Measurements from ENCODE around the gene ANKS1A. TPM values are rescaled to one million over a fixed set of nuclear protein-coding genes. Genes with fewer than 3 reads are reported as not detected.

The ANKS1A gene
- total RNA-seq, 1 donor from 2014 or later: 10.2 TPM

GRCh38 chr6:35019171-35019570, 130.1 kb downstream of the ANKS1A start:
- no peak for DNase-seq (ENCODE audit: low read depth, low spot score)

- DNase-seq (ENCODE audit: low read depth, low spot score): no peak
Observed at GRCh38 chr6:35019831-35020230, 130.8 kb downstream of the ANKS1A start.

- DNase-seq (ENCODE audit: low read depth, low spot score): no peak
Observed at GRCh38 chr6:35021004-35021403, 131.9 kb downstream of the ANKS1A start.

- no peak for DNase-seq (ENCODE audit: low read depth, low spot score)
Observed at GRCh38 chr6:35023091-35024000, 134.3 kb downstream of the ANKS1A start.

- peak; percentile 79 for DNase-seq (ENCODE audit: low read depth, low spot score)
Observed at GRCh38 chr6:35024551-35025054, 135.5 kb downstream of the ANKS1A start.

- DNase-seq (ENCODE audit: low read depth, low spot score): no peak
Observed at GRCh38 chr6:35025232-35026188, 136.5 kb downstream of the ANKS1A start.

GRCh38 chr6:35026434-35027222, 137.6 kb downstream of the ANKS1A start:
- DNase-seq (ENCODE audit: low read depth, low spot score): no peak

- no peak for DNase-seq (ENCODE audit: low read depth, low spot score)
Observed at GRCh38 chr6:35027807-35028206, 138.8 kb downstream of the ANKS1A start.

GRCh38 chr6:35028781-35029769, 140.0 kb downstream of the ANKS1A start:
- no peak for DNase-seq (ENCODE audit: low read depth, low spot score)

- no peak for DNase-seq (ENCODE audit: low read depth, low spot score)
Observed at GRCh38 chr6:35030099-35030498, 141.0 kb downstream of the ANKS1A start.

- no peak for DNase-seq (ENCODE audit: low read depth, low spot score)
Observed at GRCh38 chr6:35031611-35032529, 142.8 kb downstream of the ANKS1A start.

- DNase-seq (ENCODE audit: low read depth, low spot score): no peak
Observed at GRCh38 chr6:35033683-35034082, 144.6 kb downstream of the ANKS1A start.

GRCh38 chr6:35034411-35035191, 145.5 kb downstream of the ANKS1A start:
- no peak for DNase-seq (ENCODE audit: low read depth, low spot score)

GRCh38 chr6:35035481-35036030, 146.5 kb downstream of the ANKS1A start:
- DNase-seq (ENCODE audit: low read depth, low spot score): no peak

GRCh38 chr6:35036059-35036827, 147.2 kb downstream of the ANKS1A start:
- DNase-seq (ENCODE audit: low read depth, low spot score): no peak

- no peak for DNase-seq (ENCODE audit: low read depth, low spot score)
Observed at GRCh38 chr6:35036828-35037663, 148.0 kb downstream of the ANKS1A start.
